ENCODE results near the gene SELENOF. TPM values are rescaled to one million over a fixed set of nuclear protein-coding genes. Genes with fewer than 3 reads are reported as not detected.

SELENOF gene
- polyA plus RNA-seq, 2 of the 4 experiments (the other 2 are of a cell fraction), result 166 to 311 TPM

DNA sequence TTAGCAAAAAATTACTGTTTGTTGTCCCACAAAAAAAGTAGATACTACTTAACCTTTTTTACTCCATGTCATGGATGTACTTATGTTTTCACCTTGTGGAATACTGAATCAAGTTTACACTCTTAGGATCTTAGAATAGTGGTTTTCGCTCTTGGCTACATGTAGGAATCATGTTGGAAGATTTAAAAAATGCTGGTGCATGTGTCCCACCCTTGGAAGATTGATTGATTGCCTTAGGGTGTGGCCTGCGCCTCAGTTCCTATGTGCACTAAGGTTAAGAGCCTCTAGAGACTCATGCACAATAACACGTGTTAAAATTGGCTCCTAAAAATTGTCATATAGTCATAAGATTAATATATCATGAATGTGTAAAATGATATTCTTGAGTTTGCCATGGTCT, 25.5 kb upstream of the SELENOF start:
- ChIA-PET CTCF (no interaction called here), POLR2A (no interaction called here)
- no peak for ATAC-seq
- Histone ChIP-seq H3K4me3 (no peak overlapping the region), H3K4me1 (peaks cover 14% of the 10 kb centered on the region; the same call in 2 of the 3 replicates), H3K27ac (no peak overlapping the region), H3K4me2 (no peak overlapping the region), H3K9me3 (no peaks in the 10 kb centered on the region)
- WGBS (ENCODE audit: missing lambda C conversion rate), result 89% methylated on average over 3 of the region's 3 CpGs
- DNase-seq (ENCODE audit: low read depth in 1 of 2, low spot score in 1 of 2), result no peak
- TF ChIP-seq CBX2 (IDR thresholded peaks at IDR 0.05; ENCODE audit: borderline replicate concordance, low read depth), result no peak
- TF ChIP-seq CHD4 (IDR thresholded peaks at IDR 0.05; ENCODE audit: borderline replicate concordance), result no peak
- no peak for TF ChIP-seq JUNB (IDR thresholded peaks at IDR 0.05)
- TF ChIP-seq JUN (IDR thresholded peaks at IDR 0.05), result no peak
- no peak for TF ChIP-seq POLR2AphosphoS2 (conservative IDR thresholded peaks at IDR 0.05; ENCODE audit: low read length)
- TF ChIP-seq CHD2 (IDR thresholded peaks at IDR 0.05; ENCODE audit: low read length, partially characterized antibody), result no peak
- no peak for TF ChIP-seq MAFK (IDR thresholded peaks at IDR 0.05; ENCODE audit: partially characterized antibody)
- no peak for FAIRE-seq

DNA sequence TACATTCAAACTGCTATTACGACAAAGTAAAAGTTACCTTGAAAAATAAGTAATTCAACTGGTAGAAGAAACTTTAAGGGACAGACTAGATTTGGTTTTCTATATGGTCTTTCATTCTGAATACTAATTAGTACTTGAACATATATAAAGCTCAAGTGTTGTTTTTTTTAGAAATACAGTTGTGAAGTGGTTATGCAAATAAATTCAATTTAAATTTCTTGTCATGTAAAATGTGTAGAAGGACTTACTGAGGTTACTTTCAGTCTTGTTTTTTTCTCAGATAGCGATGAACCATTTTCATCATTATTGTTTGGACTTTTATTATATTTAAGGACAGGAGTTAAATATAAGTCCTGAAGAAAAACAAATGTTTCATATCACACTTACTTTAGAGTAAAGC, 24.9 kb upstream of the SELENOF start:
- CTCF ChIA-PET, result no interaction called here
- Histone ChIP-seq H3K27ac (no peak overlapping the region), H3K4me1 (peaks cover 14% of the 10 kb centered on the region; the same call in 2 of the 3 replicates), H3K4me2 (peak overlapping the region; percentile 14; the same call in 1 of the 3 replicates), H3K4me3 (no peak overlapping the region), H3K9me3 (no peaks in the 10 kb centered on the region)
- POLR2A ChIA-PET, result no interaction called here
- WGBS (ENCODE audit: missing lambda C conversion rate), result 93% methylated on average over 2 of the region's 2 CpGs
- FAIRE-seq, result no peak
- TF ChIP-seq ZC3H11A (IDR thresholded peaks at IDR 0.05) (no peak), SREBF2 (IDR thresholded peaks at IDR 0.05) (no peak), E2F6 (IDR thresholded peaks at IDR 0.05; ENCODE audit: borderline replicate concordance, low read depth) (no peak), JUN (IDR thresholded peaks at IDR 0.05) (no peak), RNF2 (IDR thresholded peaks at IDR 0.05; ENCODE audit: borderline replicate concordance, low read depth) (no peak), ESRRA (IDR thresholded peaks at IDR 0.05; ENCODE audit: borderline replicate concordance, low read length) (no peak), NFE2L2 (conservative IDR thresholded peaks at IDR 0.05; ENCODE audit: low read length) (no peak)
- TF ChIP-seq, protein P1, sequence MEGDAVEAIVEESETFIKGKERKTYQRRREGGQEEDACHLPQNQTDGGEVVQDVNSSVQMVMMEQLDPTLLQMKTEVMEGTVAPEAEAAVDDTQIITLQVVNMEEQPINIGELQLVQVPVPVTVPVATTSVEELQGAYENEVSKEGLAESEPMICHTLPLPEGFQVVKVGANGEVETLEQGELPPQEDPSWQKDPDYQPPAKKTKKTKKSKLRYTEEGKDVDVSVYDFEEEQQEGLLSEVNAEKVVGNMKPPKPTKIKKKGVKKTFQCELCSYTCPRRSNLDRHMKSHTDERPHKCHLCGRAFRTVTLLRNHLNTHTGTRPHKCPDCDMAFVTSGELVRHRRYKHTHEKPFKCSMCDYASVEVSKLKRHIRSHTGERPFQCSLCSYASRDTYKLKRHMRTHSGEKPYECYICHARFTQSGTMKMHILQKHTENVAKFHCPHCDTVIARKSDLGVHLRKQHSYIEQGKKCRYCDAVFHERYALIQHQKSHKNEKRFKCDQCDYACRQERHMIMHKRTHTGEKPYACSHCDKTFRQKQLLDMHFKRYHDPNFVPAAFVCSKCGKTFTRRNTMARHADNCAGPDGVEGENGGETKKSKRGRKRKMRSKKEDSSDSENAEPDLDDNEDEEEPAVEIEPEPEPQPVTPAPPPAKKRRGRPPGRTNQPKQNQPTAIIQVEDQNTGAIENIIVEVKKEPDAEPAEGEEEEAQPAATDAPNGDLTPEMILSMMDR (IDR thresholded peaks at IDR 0.05), result no peak
- TF ChIP-seq, protein P2, sequence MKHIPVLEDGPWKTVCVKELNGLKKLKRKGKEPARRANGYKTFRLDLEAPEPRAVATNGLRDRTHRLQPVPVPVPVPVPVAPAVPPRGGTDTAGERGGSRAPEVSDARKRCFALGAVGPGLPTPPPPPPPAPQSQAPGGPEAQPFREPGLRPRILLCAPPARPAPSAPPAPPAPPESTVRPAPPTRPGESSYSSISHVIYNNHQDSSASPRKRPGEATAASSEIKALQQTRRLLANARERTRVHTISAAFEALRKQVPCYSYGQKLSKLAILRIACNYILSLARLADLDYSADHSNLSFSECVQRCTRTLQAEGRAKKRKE (CRISPR knock-in tag; IDR thresholded peaks at IDR 0.05; ENCODE audit: low read depth), result no peak
- no peak for DNase-seq (ENCODE audit: low read depth in 1 of 2, low spot score in 1 of 2)
- no peak for ATAC-seq

DNA sequence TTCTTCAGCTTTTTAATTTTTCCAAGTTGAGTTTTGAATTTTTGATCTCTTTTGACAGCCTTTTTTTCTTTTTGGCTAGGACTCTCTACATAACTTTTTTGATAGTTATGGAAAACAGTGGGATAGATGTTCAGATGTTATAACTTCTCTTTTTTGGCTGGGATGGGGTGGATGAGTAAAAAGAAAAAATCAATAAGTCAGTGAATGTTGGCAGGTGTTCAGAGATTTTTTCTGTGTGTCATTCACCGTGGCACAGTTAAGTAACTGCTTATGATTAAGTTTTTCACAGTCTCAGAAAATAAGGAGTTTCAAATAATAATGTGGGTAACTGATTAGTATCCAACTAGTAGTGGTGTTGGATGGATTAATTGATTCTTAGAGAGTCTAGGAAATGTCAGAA, 24.5 kb upstream of the SELENOF start:
- ATAC-seq, result no peak
- TF ChIP-seq NR3C1 (IDR thresholded peaks at IDR 0.05) (no peak), JUNB (IDR thresholded peaks at IDR 0.05) (no peak), FOSL2 (IDR thresholded peaks at IDR 0.05) (no peak), FOSL2 (CRISPR knock-in tag; IDR thresholded peaks at IDR 0.05) (no peak), HOXB13 (CRISPR knock-in tag; IDR thresholded peaks at IDR 0.05; ENCODE audit: low read depth) (no peak), NFE2L2 (conservative IDR thresholded peaks at IDR 0.05; ENCODE audit: low read length) (no peak), ZFP36 (IDR thresholded peaks at IDR 0.05; ENCODE audit: borderline replicate concordance, partially characterized antibody) (no peak), ZC3H11A (IDR thresholded peaks at IDR 0.05) (no peak), MAFK (IDR thresholded peaks at IDR 0.05; ENCODE audit: partially characterized antibody) (no peak)
- TF ChIP-seq, protein P2 (CRISPR knock-in tag; IDR thresholded peaks at IDR 0.05; ENCODE audit: low read depth), result no peak
- FAIRE-seq, result no peak
- H3K9me3 ChIP-seq, result no peaks in the 10 kb centered on the region
- ChIA-PET CTCF (no interaction called here), POLR2A (no interaction called here)
- H3K4me3 ChIP-seq, result no peak overlapping the region
- peaks cover 14% of the 10 kb centered on the region; the same call in 2 of the 3 replicates for H3K4me1 ChIP-seq
- no peak overlapping the region for H3K27ac ChIP-seq
- no peak for DNase-seq (ENCODE audit: low read depth in 1 of 2, low spot score in 1 of 2)
- WGBS (ENCODE audit: missing lambda C conversion rate), result 11% methylated on average over 1 of the region's 1 CpG
- H3K4me2 ChIP-seq, result peak overlapping the region; percentile 14; the same call in 1 of the 3 replicates

All from A549 (cell line).